ENCODE measurements around the gene GPC6.

GRCh38 chr13:93746589-93746988 lies 520.0 kb downstream of the GPC6 start:
- TF ChIP-seq MAX (IDR thresholded peaks at IDR 0.05; ENCODE audit: low read depth, low read length) = no peak
- TF ChIP-seq POLR2A (IDR thresholded peaks at IDR 0.05; ENCODE audit: extremely low read depth, insufficient read length) = no peak
- TF ChIP-seq CTCF (IDR thresholded peaks at IDR 0.05; ENCODE audit: low read depth, low read length) = no peak

Measured in NB4 (cell line).